Erythroblast (primary cell): ENCODE measurements around the gene MBOAT7.

Source experiments
- GATA1 ChIP-seq: IDR thresholded peaks from 2 replicates; pipeline ENCODE4 v1.6.1; 2011; ENCODE audit warnings: low read depth, mild to moderate bottlenecking, control low read depth, low read length, moderate library complexity
- POLR2A ChIP-seq: IDR thresholded peaks from 2 replicates; pipeline ENCODE4 v1.6.1; 2011; ENCODE audit warnings: mild to moderate bottlenecking, low read length

- no peak for TF ChIP-seq POLR2A
- TF ChIP-seq GATA1: no peak
Measured at GRCh38 chr19:54191811-54192453, 2.6 kb upstream of the MBOAT7 start.
